ENCODE results near the gene NR1I3. TPM values are rescaled to one million over a fixed set of nuclear protein-coding genes. Genes with fewer than 3 reads are reported as not detected.

NR1I3 gene
- polyA plus RNA-seq, 1 of the 3 experiments (the other 2 are of a cell fraction) = not detected

- peaks cover 16% of the 10 kb centered on the region; the same call in 1 of the 2 replicates for H3K27me3 ChIP-seq (ENCODE audit: insufficient read depth)
- no peak overlapping the region for H3K4me3 ChIP-seq (ENCODE audit: low read depth in 2 of 2, low read length in 1 of 2)
- no peaks in the 10 kb centered on the region for H3K36me3 ChIP-seq (replicated peaks in 1 of 2; ENCODE audit: control insufficient read depth in 1 of 2, insufficient read depth in 2 of 2, low read length in 1 of 2)
- H3K4me2 ChIP-seq = no peak overlapping the region
- no peaks in the 10 kb centered on the region for H3K9me3 ChIP-seq
- no peak overlapping the region for H2AFZ ChIP-seq (ENCODE audit: low read depth)
- CTCF ChIA-PET = interaction anchor here (0.6 to 1.2 kb wide), 5 partner anchors 9 to 65 kb away, joined by 3 to 4 read pairs (median 3); partner anchors contain the start of gene PCP4L1
- no peaks in the 10 kb centered on the region for H3F3A ChIP-seq (replicated peaks; ENCODE audit: insufficient read depth)
- no peaks in the 10 kb centered on the region; a peak in 1 of 4 replicates for H3K4me1 ChIP-seq (ENCODE audit: control insufficient read depth in 1 of 2, insufficient read depth in 2 of 2, low read depth in 1 of 2, low read length in 1 of 2)
- H3K9me2 ChIP-seq = no peaks in the 10 kb centered on the region
- no peak for TF ChIP-seq JUND (IDR thresholded peaks at IDR 0.05)
- no peak for TF ChIP-seq MAX (IDR thresholded peaks at IDR 0.05; ENCODE audit: low read depth)
- no peak for TF ChIP-seq NFIC (IDR thresholded peaks at IDR 0.05; ENCODE audit: borderline replicate concordance)
- TF ChIP-seq RAD21 (IDR thresholded peaks at IDR 0.05; ENCODE audit: low read length) = no peak
- no peak for TF ChIP-seq REST (IDR thresholded peaks at IDR 0.05; ENCODE audit: low read depth, low read length)
- TF ChIP-seq FOSL2 (IDR thresholded peaks at IDR 0.05; ENCODE audit: borderline replicate concordance, low read depth) = no peak
- TF ChIP-seq MEF2A (IDR thresholded peaks at IDR 0.05; ENCODE audit: borderline replicate concordance, low read depth) = no peak
- TF ChIP-seq TAF1 (IDR thresholded peaks at IDR 0.05; ENCODE audit: borderline replicate concordance, low read depth, low read length) = no peak
- TF ChIP-seq POLR2AphosphoS5 (IDR thresholded peaks at IDR 0.05; ENCODE audit: low read depth, low read length) = no peak
- TF ChIP-seq MXI1 (IDR thresholded peaks at IDR 0.05; ENCODE audit: low read depth, low read length) = no peak
- no peak for TF ChIP-seq EZH2phosphoT487 (IDR thresholded peaks at IDR 0.05; ENCODE audit: borderline replicate concordance, low read depth)
- TF ChIP-seq ZBTB33 (IDR thresholded peaks at IDR 0.05; ENCODE audit: borderline replicate concordance, low read depth) = no peak
- TF ChIP-seq FOXM1 (IDR thresholded peaks at IDR 0.05; ENCODE audit: low read depth) = no peak
- TF ChIP-seq SIN3A (IDR thresholded peaks at IDR 0.05; ENCODE audit: borderline replicate concordance, low read depth, low read length) = no peak
- POLR2A ChIA-PET = no interaction called here
- H4K20me1 ChIP-seq (ENCODE audit: insufficient read depth) = no peaks in the 10 kb centered on the region
- 32% methylated on average over 3 of the region's 3 CpGs for WGBS (ENCODE audit: low lambda C conversion rate)
- no peak overlapping the region for H3K27ac ChIP-seq (ENCODE audit: low read depth in 2 of 2, low read length in 1 of 2)
- DNase-seq = peak; percentile 65
- H3K9ac ChIP-seq = no peak overlapping the region
- no peaks in the 10 kb centered on the region for H3K79me2 ChIP-seq (ENCODE audit: insufficient read depth)
Measured at GRCh38 chr1:161274874-161275273, 36.9 kb upstream of the NR1I3 start.
